GM19328 (cell line): ENCODE results near the gene ASPG.

Source experiments
- ATAC-seq: cut with Tn5 transposase; IDR thresholded peaks from one replicate; pipeline ENCODE4 v1.9.1; 2021; ENCODE audit warnings: mild to moderate bottlenecking, moderate library complexity; ENCODE audit not compliant: unreplicated experiment

The ASPG gene

DNA sequence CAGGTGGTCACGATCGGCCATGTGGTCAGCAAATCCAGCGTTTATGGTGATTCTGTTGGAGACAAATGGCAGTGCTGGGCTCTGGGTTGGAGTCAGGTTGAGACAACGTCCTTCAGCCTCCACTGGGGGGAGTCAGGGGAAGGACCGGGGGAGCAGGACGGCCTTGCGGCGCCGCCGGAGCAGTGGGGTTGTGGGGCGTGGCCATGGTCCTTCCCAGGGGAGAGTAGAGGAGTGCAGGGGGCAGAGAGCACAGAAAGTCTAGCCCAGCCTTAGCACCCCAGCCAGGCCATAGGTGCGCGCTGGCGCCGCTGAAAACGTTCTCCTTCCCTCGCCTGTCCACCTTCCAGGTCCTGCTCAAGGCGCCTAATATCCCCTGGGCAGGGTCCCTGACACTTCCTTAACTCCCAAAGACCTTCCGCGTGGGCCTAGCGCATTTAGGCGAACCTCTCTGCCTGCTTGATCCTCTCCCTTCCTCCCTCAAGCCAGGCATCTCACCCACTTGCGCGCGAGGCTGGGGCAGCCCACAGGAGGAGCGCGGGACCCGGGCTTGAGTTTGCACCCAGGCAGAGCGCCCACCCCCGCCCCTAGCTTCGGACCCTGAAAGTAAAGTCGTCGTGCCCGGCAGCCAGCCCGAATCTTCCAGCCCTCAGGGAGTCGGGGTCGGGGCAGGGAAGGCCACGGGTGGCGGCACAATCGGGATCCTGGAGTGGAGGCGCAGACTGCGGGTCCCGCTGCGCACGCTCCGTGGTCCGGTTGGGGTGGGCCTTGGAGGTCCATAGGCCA lies 49.8 kb downstream of the ASPG start:
- ATAC-seq: no peak

DNA sequence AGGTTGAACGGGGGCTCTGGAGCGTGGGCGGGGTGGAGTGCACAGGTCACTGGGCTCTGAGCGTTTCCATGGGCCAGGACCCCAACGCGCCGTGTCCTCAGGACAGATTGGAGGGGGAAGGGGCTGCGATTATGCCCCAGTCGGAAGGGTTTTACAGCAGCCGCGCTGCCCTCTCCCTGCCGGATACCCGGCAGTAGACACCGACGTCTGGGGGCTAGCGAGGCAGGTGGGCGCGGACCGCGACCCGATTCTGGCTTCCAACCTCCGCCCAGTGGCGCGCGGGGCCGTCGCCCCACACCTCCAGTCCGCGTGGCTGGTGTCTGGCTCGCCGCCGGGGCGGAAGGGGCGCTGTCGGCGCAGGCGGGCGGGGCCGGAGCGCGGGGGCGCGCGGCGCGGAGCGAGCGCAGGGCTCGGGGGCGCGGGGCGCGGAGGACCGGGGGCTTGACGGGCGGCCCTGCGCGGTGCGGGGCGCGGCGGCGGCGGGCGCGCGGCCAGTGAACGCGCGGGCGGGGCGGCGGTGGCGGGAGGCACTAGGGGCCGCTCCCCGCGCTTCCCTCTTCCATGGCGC lies 50.5 kb downstream of the ASPG start:
- ATAC-seq: no peak

DNA sequence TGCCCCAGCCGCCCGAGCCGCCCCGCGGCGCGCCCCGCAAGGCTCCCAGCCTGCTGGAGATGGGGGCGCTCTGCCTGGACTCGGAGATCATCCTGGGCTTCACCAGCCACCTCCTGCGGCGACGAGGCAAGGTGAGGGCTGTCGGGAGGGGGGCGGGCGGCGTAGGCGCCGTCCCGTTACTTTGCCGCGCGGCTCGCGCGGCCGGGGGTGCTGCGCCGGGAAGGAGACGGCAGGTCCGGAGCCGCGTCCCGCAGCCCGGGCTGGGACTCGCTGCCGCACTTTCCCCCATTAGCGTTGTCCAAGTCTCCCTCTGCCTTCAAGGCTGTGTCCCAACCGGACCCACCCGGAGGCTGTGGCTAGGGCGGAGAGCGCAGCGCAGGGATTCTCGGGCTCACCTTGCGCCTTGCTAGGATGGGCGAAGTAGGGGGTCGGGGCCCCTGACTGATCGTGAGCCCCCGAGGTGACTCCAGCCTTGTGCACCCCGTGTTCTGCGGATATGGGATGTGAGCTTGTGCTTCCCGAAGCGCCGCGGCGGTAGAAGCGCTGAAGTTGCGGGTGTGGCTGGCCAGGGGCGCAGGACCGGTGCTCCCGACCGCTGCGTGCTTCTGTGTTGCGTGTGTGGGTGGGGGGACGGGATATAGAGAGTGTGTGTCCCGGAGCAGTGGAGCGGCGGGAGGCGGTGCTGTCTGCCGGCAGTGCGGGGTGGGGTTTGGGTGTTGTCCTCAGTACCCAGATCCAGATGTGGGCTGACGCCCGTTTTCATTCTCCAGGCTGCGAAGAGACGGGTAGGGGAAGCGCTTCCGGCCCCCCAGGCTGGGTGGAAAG lies 51.2 kb downstream of the ASPG start:
- ATAC-seq: no peak

DNA sequence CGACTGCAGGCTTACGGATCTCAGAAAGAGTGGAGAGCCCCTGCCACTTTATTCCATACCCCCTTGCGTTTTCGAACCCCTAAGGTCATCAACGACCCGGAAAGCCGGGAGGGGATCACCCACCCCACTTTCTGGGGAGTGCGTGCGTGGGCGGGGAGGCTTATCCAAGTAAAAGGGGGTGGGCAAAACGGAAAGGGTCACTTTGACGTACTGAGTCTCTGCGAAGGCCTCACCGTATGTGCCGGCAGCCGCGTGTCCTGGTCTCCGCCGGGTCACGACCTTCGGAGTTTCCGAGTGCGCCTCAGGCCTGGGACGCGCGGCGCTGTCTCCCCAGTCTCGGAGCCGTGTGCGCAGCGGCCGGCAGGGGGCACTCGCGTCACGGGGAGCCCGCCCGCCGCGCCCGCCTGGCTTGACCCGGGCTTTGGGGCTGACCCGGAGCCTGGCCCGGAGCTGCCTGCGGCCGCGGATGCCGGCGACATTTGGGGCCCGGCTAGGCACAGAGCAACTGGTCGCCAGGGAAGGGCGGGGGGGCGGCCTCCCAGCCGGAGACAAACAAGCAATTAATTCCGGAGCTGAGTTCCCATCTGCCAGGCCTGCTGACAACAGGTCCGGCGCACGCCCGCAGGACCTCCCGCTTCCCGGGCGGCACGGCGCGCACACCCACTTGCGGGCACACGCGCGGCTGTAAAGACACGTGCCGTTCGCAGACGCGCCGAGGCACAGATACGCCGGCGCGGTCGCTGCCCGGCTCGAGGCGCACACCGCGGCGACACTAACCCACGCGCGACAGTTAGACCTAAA lies 52.0 kb downstream of the ASPG start:
- ATAC-seq: no peak

DNA sequence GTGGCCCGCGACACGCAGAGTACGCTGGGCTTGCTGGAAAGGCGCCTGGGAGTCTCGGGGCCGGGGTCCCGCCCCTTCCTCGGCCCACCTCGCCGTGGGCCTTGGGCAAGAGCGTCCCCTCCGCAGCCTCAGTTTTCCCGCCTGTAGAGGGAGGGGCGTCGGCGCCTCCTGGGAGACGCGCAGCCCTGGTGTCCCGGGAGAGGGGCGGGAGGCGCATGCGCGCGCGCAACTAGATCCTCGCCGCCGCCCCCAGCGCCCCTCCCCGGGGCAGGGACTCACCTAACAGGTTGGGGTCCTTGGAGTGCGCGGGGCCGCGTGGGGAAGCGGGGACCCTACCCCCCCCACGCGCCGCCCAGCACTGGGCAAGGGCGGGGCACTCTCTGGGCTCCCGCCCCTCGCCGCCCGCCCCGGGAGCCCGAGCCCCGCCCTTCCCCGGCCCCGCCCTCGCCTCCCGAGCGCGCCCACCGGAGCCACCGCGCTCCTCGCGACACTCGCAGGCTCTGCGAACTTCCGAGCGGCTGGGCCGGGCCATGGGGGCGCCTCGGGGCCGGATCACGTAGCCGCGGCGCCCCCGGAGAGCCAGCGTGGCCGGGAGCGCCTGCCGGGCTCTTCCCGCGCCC lies 52.7 kb downstream of the ASPG start, which contains the start of gene KIF26A:
TSS of gene KIF26A (plus strand) at position 490 of the 620 bp plus-strand sequence. CDS start 136 bp downstream, outside the sequence.
- ATAC-seq: no peak

DNA sequence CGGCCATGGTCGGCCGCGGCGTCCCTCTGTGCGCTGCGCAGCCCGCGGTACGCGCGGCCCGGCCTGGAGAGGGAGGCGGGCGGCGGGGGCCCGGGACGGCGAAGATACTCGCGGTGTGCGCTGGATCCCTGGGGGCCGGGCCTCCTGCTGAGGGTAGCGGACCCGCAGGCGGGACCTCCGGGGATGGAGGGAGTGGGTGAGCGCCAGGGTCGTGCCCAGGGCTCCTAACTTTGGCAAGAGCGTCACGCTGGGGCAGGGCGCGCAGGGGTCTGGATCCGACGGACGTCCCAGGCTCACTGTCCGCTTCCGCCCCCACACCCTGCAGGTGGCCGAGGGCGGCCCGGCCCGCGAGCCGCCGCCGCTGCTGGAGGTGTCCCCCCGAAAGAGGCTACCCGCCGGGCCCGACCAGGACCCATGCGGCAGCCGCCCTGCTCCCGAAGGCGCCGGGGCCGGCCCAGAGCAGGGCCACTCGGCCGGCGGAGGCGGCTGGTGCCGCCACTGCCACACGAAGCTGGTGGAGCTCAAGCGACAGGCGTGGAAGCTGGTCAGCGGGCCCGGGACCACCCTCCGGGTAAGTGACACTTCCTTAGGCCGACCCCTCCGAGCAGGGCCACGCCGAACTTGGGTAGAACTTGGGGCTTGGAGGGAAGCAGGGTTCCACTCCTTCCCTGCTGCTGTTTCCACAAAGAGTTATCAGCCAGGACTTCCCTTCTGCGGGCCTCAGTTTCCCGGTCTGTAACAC lies 53.4 kb downstream of the ASPG start:
- no peak for ATAC-seq

DNA sequence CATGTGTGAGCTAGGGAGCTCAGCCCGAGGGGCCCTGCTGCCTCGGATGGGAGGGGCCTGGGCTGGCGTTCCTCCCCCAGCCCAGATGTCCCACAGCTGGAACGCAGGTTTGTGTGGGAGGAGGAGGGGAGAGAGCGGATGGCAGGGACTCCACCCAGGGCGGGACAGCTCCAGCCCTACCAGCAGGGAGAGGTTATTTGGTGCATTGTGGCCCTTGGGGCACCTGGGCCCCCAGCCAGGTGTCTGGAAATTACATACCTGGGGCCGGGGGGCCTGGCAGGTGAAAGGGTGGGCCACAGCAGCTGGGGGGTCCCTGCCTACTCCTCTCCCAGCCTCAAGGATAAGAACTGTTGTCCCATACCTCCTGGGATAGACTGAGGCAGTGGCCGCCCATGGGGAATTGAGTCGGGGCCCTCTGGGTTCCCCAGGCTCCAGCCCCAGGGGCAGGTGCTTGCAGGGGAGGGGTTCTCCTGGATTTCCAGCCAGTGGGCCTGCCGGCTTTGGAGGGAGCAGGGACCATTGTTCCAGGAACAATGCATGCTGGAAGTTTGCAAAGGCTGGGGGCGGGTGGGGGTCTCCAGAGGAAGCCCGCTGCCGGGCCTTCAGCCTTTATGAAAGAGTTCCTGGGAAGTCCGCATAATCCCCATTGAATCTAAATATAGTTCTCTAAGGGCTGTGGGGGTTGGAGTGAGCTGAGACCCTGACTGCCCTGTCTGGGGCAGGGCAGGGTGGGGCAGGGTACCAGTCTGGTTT lies 54.1 kb downstream of the ASPG start:
- ATAC-seq: no peak

DNA sequence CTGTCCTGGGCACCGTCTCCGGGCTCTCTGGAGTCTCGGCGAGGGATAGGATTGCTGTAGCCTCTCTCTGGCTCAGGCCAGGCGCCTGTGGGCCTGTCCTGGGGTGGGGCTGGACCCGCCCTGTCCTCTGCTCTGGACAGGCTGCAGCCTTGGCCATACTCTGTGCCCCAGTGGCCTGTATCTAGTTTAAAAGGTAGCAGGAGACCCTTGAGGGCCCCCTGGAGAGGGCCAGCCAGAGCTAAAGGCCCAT lies 54.6 kb downstream of the ASPG start:
- ATAC-seq: no peak

DNA sequence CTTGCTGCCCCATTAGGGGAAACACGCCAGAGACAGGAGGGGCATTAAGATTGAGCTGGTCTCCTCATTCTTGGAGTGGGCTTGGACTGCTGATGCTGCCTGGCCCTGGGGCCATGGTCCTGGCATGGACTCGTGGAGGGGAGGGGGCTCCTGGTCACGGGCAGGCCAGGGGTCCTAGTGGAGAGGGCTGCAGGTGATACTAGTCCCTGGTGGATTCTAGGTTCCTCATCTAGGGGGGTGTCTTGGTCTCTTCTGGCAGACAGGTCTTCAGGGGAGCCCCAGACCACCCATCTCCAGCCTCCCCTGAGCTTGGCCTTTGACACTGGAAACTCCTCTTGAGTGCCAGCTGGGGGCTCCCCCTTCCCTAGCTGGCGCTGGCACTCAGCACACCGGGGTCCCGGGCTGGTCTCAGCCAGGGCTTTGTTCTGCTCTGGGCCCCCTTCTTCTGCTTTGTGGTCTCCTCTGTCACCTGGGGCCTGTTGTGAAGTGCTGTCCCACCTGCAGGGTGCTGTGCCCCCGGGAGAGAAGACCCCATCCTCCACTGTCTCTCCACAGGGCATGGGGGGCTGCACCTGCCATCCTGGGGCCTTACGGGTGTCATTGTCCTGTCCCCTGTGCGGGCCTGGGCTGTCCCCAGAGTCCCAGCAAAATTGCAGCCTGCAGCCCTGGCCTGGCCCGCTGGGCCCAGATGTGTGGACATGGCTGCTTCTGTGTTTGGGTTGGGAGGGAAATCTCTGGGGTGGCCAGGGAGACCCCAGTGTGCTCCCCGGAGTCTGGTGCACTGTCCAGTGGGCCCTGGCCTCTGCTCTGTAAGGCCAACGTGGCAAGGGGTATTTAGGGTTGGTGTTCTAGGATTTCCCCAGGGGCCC lies 55.2 kb downstream of the ASPG start:
- no peak for ATAC-seq

DNA sequence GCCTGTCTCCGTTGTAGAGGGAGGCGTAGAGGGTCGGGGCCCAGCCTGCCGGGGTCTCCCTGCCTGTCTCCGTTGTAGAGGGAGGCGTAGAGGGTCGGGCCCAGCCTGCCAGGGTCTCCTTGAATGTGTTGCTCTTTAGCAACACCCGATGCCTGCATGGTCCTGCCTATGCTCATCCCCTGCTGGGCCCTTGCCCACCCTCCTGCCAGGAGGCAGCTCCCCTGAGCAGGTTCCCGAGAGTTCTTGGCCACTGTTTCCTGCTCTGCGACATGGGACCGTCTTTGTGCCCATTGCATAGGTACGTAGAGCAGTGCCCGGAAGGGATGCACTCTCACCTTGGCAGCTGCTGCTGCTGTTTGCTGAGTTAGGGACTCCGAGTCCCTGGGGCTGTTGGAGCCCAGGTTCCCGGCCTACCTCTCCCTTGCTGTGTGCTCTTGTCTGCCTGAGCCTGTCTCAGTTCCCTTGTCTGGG lies 56.2 kb downstream of the ASPG start:
- no peak for ATAC-seq

DNA sequence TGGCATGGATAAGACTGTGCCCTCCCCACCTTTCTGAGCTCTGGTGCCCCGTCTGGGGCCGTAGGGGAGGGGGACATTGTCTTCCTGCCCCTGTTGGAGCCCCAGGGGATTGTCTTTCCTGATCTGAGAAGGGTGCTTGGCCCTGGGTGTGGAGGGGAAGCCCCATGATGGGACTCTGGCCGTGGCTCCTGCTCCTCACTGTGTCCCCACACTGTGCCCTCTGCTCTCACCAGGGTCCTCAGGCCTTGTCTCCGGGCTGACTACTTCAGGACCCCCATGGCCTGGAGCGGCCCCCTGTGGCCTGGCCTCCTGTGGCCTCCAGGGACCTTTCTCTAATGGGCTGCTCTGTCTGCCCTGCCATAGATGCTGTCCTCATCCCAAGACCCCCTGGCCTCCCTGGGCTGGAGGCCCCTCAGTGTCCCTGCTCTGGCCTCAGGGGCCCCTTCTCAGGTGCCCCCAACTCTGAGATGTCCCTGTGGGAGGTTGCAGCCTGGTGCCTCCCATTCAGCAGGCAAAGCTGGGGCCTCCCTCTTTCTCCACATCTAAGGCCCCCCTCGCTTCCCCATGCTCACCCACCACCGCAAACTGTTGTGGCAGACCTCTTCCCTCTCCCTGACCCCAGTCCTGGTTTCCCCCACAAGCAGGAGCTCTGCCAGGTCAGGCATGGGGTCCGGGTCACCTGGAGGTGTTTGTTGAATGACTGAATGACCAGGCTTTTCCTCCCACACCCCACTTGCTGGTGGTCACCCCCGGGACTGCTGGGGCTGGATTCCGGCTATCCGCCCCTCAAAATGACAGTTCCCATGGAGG lies 56.8 kb downstream of the ASPG start:
- no peak for ATAC-seq

DNA sequence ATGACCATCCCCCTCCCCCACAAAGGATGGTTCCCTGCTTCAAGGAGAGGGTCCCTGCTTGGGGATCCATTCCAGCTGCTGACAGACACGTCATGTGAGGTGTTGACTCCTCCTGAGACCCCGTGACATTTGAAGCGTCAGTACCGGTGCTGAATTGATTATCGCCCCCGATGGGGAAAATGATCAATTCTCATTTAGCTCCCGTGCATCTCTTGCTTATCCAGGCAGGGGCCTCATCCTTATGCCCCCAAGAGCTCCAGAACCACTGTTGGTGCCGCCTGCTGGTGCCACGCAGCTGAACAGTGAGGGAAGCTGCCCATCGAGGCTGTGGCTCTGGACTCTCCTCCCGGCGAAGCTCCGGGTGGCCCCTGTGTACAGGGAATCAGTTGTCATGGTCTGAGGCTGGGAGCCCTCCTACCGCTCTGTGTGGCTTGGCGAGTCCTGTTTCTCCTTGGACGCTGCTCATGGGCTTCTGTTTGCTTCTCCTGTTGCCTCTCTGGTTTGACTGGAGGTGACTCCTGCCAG lies 57.5 kb downstream of the ASPG start:
- ATAC-seq: no peak

DNA sequence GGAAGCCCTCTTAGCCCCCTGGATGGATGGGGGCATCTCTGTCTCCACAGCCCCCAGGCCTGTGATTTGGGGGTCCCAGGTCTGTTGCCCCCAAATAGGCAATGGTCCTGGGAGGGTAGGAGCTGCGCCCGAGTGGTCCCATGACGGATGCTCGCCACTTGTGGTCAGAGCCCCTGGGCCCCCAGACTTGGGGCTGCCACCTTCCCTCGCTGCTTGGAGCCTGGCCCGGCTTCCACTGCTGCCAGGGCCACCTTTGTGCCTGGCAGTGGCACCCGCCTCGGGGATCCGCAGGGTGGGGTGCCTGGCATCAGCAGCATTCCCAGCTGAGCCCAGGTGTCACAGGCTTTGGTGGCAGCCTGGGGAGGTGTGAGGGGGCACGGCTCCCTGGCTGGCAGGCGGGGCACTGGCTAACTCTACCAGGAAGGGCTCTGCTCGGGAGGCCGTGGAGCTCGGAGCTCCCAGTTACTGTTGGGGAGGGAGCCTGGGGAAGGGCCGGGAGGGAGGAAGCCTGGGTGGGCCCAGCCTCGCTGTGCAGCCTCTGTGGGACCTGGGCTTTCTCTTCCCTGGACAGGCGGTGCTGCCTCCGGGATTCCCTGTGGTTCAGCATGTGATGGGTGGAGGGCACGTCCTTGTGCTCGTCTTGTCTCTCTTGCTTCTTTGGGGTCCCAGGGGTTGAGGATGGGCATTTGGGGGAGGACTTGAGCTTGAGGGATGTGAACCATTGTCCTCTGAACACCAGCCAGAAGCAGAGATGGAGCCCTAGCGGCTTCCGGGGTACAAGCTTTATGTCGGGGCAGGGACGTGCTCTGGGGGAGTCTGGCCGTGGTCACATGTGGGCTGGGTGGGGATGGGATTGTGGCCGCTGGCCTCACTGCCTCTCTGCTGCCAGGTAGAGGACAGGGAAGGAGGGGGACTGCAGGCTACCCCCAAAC lies 58.3 kb downstream of the ASPG start:
- no peak for ATAC-seq

DNA sequence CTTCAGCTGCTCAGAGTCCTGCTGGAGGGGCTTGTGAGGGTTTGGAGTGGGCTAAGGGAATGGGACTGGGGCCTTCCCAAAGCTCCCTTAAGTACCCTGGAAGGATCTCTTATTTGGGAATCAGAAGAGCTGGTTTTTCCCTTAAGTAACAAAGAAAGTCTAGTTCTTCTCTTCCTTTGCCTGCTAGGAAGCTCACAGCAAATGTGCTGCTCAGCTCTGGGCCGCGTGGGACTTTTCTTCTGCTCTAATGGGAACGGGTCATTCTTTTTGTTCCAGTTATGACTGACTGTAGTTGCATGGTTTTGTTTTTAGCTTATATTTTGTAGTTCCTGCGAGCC lies 58.9 kb downstream of the ASPG start:
- no peak for ATAC-seq

DNA sequence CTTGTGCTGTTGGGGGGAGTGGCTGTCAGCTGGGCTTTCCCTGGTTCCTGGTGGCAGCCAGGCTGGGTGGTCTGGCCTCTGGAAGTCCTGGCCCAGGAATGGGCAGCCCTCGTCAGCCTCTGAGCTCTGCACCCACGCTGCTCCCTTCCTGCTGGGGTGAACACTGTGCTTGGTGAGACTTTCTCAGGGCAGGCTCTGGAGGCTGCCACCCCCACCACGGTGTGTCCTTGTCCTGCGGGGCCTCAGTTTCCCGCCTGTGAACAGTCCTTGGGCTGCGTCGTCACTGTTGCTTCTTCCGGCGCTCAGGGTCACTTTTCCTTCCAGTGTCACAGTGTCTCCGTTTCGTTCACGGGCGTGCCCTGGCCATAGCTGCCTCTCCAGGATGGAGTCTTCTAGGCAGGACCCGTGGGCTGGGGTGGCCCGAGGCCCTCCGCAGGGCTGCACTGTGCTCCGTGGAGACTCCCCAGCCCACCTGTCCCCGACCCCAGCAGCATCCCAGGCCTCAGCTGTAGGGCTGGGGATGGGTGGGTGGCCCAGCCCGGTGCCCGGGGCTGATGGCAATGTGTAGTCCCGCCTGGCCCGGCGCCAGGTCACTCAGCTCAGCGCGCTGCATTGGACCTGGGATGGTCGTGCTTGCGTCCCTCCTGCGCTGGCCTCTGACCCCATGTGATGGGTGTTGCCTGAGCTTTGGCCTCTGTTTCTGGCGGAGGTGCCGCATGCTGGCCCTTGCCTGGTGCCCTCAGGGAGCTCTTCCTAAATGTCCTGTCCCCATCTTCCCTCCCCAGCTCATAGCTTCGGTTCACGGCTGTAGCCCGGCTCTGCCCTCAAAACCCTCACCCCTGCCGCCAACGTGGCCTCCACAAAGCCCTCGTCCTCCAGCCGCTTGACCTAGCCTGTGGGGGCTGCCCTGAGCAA lies 59.7 kb downstream of the ASPG start:
- ATAC-seq: no peak
